GM18867 (cell line): Measurements from ENCODE around the gene DIAPH2.
A peak's percentile ranks its signal among the peaks of the same experiment; 100 is the strongest.

Experiments
- ATAC-seq: cut with Tn5 transposase; IDR thresholded peaks from one replicate; pipeline ENCODE4 v1.9.1; 2021; ENCODE audit warnings: mild to moderate bottlenecking, moderate library complexity; ENCODE audit not compliant: unreplicated experiment

Gene DIAPH2

DNA sequence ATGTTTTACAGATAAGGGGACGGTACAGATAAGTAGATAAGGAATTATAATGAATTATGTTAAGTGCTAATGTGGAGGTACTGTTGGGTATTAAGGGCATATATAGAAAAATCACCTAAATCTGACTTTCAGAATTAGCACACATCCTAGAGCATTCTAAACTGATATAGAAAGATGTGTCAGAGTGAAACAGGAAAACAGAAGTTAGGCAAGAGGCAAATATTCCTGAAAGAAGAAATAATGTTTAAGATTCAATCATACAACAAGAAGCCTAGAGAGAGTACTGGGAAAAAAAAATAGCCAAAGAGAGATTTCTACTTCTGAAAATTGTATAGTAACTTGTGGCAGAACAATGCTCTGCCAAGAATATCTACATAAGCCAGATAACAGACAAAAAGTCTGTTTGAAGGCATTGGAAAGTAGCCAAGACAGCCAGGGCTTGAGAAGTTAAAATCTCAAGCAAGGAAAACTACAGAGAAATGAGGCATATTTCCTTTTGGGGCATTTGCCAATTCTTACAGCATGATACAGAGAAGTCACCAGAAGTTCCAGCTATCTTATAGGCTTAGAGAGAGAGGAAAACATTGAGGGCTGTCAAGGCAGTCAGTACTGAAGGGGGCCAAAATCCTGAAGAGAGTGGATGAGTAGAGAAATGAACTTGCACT lies 845.0 kb downstream of the DIAPH2 start:
- no peak for ATAC-seq

DNA sequence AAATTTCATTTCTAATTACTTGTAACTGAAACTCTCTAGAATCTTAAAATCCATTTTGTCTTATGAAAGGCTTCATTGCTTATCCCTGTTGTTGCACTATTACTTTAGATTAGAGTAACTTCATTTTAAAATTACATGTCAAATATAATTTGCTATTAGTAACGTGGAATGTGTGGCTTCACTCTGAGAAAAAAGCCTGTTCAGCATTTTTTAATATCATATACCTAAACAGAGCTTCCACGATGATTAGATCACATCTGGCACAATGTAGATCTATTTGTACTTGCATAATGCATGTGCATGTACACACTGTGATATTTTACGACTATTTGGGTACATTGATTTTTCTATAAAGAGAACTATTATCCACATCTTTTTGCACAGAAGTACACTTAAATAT lies 847.2 kb downstream of the DIAPH2 start:
- ATAC-seq, result no peak

GRCh38 chrX:97538745-97539144 lies 854.1 kb downstream of the DIAPH2 start:
- ATAC-seq, result no peak

DNA sequence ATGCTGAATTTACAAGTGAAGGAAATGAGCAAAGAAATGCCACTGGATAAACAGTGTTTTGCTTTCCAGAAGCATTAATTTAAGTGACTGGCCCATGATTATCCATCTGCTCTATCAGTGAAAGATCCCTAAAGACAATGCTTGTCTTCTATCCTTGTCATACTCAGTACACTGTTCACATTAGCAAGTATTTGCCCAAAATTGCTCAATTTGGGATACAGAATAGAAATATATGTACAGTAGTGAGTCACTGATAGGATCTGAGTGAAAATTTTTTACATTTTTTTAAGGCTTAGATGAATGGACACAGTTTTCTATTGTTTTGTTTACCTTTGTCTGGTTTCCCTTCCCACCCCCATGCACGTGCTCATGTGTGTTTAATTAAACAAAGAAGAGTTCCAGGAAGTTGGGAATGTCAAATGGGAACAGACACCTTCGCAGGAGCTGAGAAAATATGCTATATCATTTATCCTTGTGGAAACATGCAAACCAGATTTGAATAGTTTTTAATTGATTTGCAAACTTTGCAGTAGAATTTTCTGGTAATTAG lies 855.4 kb downstream of the DIAPH2 start:
- no peak for ATAC-seq

GRCh38 chrX:97547877-97548578 lies 863.4 kb downstream of the DIAPH2 start:
- no peak for ATAC-seq

DNA sequence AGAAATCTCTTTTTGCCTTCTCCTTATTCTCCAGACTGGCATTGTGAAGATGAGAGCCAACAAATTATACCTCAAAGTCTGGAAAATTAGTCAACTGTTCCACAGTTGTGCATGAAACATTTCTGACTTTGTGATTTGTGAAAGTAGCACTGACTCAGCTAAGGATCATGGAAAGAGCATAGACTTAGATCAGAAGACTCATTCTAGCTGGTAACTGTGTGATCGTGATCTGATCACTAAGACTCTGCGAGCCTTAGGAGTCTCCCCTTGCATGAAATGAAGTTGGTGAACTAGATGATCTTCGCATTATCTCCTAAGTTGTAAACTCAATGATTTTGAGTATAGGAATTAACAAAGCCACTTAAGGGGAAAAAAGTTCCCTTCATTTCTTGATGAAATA lies 867.2 kb downstream of the DIAPH2 start:
- no peak for ATAC-seq

DNA sequence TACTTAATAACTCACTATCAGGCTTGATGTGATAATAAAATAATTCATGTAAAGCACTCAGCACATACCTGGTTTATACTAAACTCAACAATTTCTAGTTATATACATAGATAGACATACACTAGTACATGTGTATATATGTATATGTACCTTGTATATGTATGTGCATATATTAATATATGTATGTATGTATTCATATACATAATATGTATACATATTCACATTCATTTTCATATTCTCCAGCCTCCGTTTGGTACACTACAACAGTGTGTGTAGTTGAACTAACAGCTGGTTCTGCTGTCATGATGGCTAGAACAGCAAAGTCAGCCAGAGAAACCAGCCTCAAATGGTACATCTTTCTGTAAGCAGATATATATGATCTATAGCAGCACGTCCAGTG lies 869.2 kb downstream of the DIAPH2 start:
- no peak for ATAC-seq

DNA sequence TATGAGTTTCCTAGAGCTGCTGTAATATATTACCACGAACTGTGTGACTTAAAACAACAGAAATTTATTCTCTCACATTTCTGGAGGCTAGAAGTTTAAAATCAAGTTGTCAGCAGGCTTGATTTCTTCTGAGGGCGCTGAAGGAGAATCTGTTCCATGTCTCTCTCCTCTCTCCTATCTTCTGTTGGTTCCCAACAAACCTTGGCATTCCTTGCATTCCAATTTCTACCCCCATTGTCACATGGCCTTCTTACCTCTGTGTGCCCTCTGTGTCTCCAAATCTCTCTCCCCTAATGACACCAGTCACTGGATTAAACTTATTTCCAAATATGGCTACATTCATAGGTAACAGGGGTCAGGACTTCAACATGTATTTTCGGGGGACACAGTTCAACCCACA lies 871.7 kb downstream of the DIAPH2 start:
- no peak for ATAC-seq

- ATAC-seq, result peak; percentile 99
Measured at GRCh38 chrX:97563531-97564133, 879.0 kb downstream of the DIAPH2 start.

GRCh38 chrX:97564496-97564895 lies 879.9 kb downstream of the DIAPH2 start:
- no peak for ATAC-seq

- ATAC-seq, result no peak
Measured at GRCh38 chrX:97587171-97587570, 902.5 kb downstream of the DIAPH2 start.

GRCh38 chrX:97594646-97595224 lies 910.1 kb downstream of the DIAPH2 start:
- ATAC-seq, result no peak

DNA sequence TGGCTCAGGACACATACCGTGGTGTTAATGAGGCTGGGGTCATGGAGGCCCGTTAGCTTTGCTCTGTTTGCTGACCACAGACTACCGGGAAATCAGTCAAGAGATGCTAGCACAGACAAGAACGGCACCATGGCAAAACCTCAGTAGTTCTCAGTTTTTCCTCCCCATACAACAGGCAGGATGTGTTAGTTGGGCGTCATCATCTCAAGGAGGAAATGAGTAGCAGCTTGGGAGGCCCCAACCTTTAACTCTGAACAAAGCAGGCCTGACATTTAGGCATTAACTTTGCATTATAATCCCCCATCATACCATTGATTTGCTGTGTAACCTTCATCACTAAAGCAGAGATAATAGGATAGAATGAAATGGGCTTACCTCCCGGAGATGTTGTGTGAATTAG lies 913.3 kb downstream of the DIAPH2 start:
- no peak for ATAC-seq

GRCh38 chrX:97602465-97603258 lies 918.0 kb downstream of the DIAPH2 start:
- no peak for ATAC-seq

GRCh38 chrX:97605271-97605670 lies 920.6 kb downstream of the DIAPH2 start:
- no peak for ATAC-seq

- ATAC-seq, result no peak
Measured at GRCh38 chrX:97609357-97609756, 924.7 kb downstream of the DIAPH2 start.

DNA sequence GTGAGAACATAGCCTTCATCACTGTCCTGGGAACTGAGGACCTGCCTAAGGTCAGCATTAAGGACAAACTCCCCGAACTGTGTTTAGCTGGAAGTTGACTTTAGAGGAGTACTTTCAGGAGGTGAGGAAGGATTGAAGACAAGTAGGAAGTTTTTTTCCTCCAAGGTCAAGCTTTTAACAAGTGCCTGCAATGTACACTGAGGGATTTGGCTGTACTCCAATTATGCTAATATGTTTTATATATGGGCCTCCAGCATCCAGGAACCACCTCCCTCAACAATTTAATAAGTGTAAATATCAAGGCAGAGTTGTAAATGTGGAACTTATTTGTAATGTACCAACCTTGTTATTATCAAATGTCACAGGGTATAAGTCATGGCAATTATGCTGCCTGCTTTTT lies 925.3 kb downstream of the DIAPH2 start:
- no peak for ATAC-seq

- peak; percentile 98 for ATAC-seq
Measured at GRCh38 chrX:97616883-97617530, 932.4 kb downstream of the DIAPH2 start.

DNA sequence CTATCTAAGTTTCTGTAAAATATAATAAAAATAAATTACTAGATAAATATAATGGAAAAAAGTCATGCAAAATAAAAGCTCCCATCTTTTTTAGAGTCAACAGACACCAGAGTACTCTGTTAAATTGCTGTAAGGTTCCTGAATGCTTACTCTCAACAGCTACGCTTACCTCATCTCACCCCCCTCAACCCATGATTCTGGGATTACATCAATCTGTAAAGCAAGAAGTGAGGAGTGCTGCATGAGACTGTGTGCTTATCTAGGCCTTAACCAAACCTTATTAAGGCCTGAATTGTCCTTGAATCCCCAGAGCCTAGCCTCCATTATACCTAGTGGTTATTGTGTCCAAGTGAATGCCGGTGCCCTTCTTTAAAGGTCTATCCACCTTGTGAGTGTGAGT lies 934.9 kb downstream of the DIAPH2 start:
- ATAC-seq, result no peak

DNA sequence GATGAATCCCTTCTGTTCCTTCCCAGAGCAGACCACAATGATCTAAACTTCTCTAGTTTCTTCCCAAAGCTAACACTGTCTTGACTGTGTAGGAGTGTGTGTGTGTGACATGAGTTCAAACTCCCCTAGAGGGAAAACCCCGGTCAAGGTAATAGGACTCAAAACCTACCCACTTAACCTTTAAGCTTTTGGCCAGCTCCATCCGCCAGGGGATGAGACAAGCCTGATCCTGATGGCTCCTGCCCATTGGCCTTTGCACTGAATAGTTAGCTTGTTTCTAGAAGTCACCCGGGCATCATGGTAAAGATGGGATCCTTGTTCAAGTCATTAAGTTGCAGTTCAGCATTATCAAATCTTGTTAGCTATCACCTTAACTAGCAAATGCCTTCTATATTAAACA lies 937.5 kb downstream of the DIAPH2 start:
- no peak for ATAC-seq
